Colonic mucosa (tissue), 4 donors: Measurements from ENCODE around the gene VPS26B. TPM values are rescaled to one million over a fixed set of nuclear protein-coding genes. Genes with fewer than 3 reads are reported as not detected.
A peak's percentile ranks its signal among the peaks of the same experiment; 100 is the strongest.

Experiments used
- DNase-seq: peaks from one replicate; pipeline ENCODE4 v3.0.0-alpha.2; 2020
- H3K27ac ChIP-seq: fragments of 200-600 bp; one replicate; pipeline ENCODE4 v1.8.0; 2021
- H3K27me3 ChIP-seq: fragments of 200-600 bp; one replicate; pipeline ENCODE4 v1.8.0; 2021
- H3K36me3 ChIP-seq: fragments of 200-600 bp; one replicate; pipeline ENCODE4 v1.8.0; 2021
- H3K4me1 ChIP-seq: fragments of 200-600 bp; one replicate; pipeline ENCODE4 v1.8.0; 2021; ENCODE audit warnings: mild to moderate bottlenecking
- H3K4me3 ChIP-seq: fragments of 200-600 bp; one replicate; pipeline ENCODE4 v1.8.0; 2021
- H3K9ac ChIP-seq, 2 donors: one replicate each; pipeline ENCODE4 v1.7.0; 2013; ENCODE audit warnings: control low read depth in 2 of 2, low read depth in 2 of 2, low read length in 2 of 2
- H3K9me3 ChIP-seq: fragments of 200-600 bp; one replicate; pipeline ENCODE4 v1.8.0; 2021
- intact Hi-C: fragments of 100-400 bp; cut with DNase I; formaldehyde crosslinking; loops from one replicate; pipeline ENCODE4 v1.14.1; 2022
- total RNA-seq, 2 donors: library from RNA; stranded (reverse); fragmentation: NEBNext Ultra II Directional in 1 of 2; extraction: Animal tissue kit (Norgen Biotek cat#: 25700) in 1 of 2; gene quantifications; one replicate each; pipeline ENCODE4 v1.2.1, GENCODE V29; 2021
- TF ChIP-seq, protein P1 (sequence below): fragments of 200-600 bp; IDR thresholded peaks from one replicate; pipeline ENCODE4 v1.8.0; 2022; ENCODE audit warnings: antibody characterized with exemption, mild to moderate bottlenecking
- donor health status: healthy.
- donor health status: DM: no; HTN: no; CAD: no.
- donor health status: DM: no; HTN: no; CAD: no.

The VPS26B gene
- total RNA-seq, 2 donors from 2014 or later = 41.4 to 47.4 TPM

DNA sequence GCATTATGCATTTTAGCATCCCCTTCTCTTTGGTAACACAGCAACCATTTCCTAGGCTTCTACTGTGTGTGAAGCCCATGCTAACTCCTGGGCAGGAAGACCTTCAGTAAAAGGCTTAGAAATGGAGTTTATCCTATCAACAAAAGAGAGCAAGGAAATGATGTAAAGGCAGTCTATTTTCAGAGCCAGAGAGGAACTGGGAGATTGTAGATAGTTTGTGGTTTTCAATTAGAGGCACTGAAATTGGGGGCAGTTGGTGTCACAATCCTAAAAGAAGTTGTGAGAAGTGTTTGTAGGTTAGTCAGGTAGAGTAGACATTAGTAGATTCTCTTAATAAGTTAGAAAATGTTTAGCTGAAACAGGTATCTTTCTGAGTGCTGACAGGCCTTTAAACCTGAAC lies 36.0 kb downstream of the VPS26B start:
- Histone ChIP-seq H3K4me1 (no peaks in the 10 kb centered on the region), H3K4me3 (no peak overlapping the region), H3K9ac (no peak overlapping the region), H3K36me3 (peaks cover 6% of the 10 kb centered on the region), H3K27me3 (no peaks in the 10 kb centered on the region), H3K27ac (no peak overlapping the region), H3K9me3 (no peaks in the 10 kb centered on the region)
- intact Hi-C loops = no loop called here
- no peak for DNase-seq
- TF ChIP-seq, protein P1, sequence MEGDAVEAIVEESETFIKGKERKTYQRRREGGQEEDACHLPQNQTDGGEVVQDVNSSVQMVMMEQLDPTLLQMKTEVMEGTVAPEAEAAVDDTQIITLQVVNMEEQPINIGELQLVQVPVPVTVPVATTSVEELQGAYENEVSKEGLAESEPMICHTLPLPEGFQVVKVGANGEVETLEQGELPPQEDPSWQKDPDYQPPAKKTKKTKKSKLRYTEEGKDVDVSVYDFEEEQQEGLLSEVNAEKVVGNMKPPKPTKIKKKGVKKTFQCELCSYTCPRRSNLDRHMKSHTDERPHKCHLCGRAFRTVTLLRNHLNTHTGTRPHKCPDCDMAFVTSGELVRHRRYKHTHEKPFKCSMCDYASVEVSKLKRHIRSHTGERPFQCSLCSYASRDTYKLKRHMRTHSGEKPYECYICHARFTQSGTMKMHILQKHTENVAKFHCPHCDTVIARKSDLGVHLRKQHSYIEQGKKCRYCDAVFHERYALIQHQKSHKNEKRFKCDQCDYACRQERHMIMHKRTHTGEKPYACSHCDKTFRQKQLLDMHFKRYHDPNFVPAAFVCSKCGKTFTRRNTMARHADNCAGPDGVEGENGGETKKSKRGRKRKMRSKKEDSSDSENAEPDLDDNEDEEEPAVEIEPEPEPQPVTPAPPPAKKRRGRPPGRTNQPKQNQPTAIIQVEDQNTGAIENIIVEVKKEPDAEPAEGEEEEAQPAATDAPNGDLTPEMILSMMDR = no peak

DNA sequence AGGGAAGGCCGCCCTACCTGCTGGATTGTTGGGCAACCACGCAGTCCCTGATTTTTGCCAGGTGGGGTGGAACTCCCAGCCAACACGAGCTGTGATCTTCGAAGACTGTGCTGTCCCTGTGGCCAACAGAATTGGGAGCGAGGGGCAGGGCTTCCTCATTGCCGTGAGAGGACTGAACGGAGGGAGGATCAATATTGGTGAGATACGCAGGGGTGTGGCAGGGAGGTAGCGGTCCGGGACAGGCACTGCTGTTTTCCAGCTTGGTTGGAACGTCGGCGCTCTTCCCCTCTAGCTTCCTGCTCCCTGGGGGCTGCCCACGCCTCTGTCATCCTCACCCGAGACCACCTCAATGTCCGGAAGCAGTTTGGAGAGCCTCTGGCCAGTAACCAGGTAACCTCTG lies 36.5 kb downstream of the VPS26B start:
- Histone ChIP-seq H3K36me3 (peaks cover 6% of the 10 kb centered on the region), H3K4me1 (no peaks in the 10 kb centered on the region), H3K27ac (no peak overlapping the region), H3K9me3 (no peaks in the 10 kb centered on the region), H3K27me3 (no peaks in the 10 kb centered on the region), H3K9ac (no peak overlapping the region), H3K4me3 (no peak overlapping the region)
- intact Hi-C loops = no loop called here
- TF ChIP-seq, protein P1 = no peak
- DNase-seq = no peak

DNA sequence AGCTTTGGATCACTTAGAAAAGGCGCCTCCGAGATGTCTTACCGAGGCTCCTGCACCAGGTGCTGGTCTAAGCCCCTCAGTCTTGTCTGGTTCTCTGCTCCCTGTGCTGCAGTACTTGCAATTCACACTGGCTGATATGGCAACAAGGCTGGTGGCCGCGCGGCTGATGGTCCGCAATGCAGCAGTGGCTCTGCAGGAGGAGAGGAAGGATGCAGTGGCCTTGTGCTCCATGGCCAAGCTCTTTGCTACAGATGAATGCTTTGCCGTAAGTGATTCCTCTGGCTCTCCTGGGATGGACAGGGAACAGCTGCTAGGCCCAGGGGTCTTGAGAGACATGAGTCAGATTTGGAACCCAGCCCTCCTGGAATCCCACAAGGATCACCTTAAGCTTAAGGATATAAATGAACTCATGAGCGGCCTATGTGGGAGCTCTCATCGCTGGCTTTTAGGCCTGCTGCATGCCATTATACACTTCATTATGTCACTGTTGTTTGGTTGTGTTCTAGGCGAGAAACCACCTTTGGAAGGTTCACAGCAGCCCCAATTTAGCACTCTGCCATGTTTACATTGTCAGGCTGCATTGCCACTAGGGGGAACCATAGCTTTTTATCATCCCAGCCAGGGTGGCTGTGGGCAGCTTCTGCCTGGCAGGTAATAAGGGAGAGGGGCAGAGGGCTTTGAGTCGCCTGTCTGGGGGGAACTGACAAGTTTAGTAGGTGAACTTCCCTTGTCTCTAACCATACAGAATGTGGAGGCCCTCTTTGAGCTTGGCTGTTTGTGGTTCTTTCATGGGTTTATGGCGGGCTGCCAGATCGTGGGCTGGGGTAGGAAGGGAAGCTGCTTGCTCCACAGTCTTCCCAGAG lies 37.4 kb downstream of the VPS26B start:
- no peak for DNase-seq

DNA sequence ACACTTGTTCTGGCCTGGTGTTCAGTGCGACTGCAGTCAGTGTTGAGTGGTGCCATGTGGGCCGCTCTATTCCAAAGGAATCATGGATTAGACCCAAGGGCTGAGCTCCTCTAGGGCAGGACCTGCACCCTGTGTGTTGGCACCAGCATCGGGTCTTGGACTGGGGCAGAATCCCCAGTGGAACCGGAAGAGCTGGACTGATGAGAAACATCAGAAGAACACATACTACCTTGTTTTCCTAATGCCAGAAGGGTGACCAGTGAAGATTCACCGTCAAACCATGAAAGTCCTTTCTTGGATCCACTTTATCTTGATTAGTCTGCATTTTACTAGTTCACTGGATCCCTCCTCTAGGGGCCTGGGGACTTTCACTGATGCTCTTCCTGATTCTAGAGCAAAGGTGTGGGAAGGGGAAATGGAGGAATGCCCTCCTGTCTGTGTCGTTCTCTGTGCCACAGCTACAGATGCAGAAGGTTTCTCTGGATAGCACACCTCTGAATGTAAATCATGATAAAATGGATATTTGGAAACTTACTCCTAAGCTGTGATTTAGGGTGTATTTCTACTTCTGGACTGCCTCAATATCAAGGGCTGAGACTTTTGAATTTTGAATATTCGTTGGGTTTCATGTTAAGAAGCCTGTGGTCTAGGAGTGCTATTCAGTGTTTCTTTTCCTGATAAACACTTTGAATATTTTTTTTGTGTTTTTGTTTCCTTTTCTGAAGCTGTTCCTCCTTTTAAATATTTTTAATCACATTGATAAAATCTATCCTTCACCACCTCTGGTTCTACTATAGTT lies 40.7 kb downstream of the VPS26B start:
- Histone ChIP-seq H3K36me3 (peaks cover 6% of the 10 kb centered on the region), H3K4me1 (no peaks in the 10 kb centered on the region), H3K4me3 (no peak overlapping the region), H3K27me3 (no peaks in the 10 kb centered on the region), H3K27ac (no peak overlapping the region), H3K9me3 (no peaks in the 10 kb centered on the region), H3K9ac (no peak overlapping the region)
- intact Hi-C loops = no loop called here
- DNase-seq = no peak
- TF ChIP-seq, protein P1 = no peak

More for the DNA sequence above, 37.4 kb downstream of the VPS26B start:
- Histone ChIP-seq H3K27ac (no peak overlapping the region), H3K4me1 (no peaks in the 10 kb centered on the region), H3K27me3 (no peaks in the 10 kb centered on the region), H3K9me3 (no peaks in the 10 kb centered on the region), H3K4me3 (no peak overlapping the region), H3K36me3 (peaks cover 6% of the 10 kb centered on the region), H3K9ac (no peak overlapping the region)
- TF ChIP-seq, protein P1 = peak; percentile 48
- intact Hi-C loops = no loop called here

DNA sequence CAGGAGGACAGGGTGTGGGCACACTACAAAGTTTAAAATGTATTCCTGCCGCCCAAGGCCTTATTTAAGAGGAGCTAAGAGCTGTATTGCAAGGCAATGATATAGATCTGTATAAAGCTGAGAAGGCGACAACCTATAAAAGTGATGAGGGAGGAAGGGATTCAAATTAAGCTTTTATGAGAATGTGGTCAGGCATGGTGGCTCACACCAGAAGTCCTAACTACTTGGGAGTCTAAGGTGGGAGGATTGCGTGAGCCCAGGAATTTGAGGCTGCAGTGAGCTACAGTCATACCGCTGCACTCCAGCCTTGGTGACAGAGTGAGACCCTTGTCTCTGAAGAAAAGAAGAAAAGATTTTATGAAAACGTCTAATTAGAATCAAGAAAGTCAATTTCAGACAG lies 42.0 kb downstream of the VPS26B start:
- Histone ChIP-seq H3K9ac (no peak overlapping the region), H3K4me3 (no peak overlapping the region), H3K27ac (no peak overlapping the region), H3K9me3 (no peaks in the 10 kb centered on the region), H3K27me3 (no peaks in the 10 kb centered on the region), H3K4me1 (no peaks in the 10 kb centered on the region), H3K36me3 (no peaks in the 10 kb centered on the region)
- no peak for DNase-seq
- intact Hi-C loops = no loop called here
- TF ChIP-seq, protein P1 = no peak
